22Rv1 (cell line): ENCODE measurements around the gene PACSIN1.

Experiments used
- CTCF ChIP-seq: fragments of 450-650 bp; IDR thresholded peaks from 2 replicates; pipeline ENCODE4 v1.5.1; 2017; ENCODE audit warnings: mild to moderate bottlenecking
- ZFX ChIP-seq: fragments of 450-650 bp; IDR thresholded peaks from 2 replicates; pipeline ENCODE4 v1.6.1; 2017; ENCODE audit warnings: antibody characterized with exemption, borderline replicate concordance

DNA sequence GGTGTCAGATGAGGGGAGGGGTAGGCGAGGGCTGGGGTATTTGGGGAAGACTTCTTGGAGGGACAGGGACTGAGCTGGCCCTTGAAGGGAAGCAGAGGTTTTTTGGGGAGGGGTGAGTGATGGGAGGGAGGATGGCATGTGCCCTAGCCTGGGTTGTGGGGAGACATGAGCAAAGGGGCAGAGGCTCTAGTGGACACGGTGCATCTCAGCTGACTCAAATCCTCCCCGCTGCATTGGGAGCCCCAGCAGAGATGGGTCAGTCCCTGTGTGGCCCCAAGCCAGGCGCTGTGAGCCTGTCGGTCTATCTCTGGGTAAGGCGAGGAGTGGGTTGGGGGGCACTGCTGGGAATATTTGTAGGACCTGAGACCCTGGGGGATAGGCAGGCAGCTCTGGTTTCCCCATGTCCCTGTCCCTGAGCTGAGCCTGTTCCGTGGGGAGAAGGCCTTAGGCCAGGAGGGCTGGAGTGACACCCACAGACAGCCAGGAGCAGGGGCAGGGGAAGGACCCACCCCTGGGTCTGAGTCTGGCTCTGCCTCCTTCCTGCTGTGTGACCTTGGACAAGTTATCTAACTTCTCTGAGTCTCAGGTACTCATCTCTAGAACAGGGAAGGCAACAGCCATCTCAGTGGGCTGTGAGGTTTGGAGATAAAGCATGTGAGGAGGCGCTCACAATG lies 54.2 kb downstream of the PACSIN1 start:
- TF ChIP-seq CTCF (no peak), ZFX (no peak)
